ENCODE results near the gene KPNA6. TPM values are rescaled to one million over a fixed set of nuclear protein-coding genes. Genes with fewer than 3 reads are reported as not detected.

The KPNA6 gene
- total and polyA plus RNA-seq, 2 of the 4 experiments (the other 2 are of a cell fraction): 27.0 to 50.7 TPM

DNA sequence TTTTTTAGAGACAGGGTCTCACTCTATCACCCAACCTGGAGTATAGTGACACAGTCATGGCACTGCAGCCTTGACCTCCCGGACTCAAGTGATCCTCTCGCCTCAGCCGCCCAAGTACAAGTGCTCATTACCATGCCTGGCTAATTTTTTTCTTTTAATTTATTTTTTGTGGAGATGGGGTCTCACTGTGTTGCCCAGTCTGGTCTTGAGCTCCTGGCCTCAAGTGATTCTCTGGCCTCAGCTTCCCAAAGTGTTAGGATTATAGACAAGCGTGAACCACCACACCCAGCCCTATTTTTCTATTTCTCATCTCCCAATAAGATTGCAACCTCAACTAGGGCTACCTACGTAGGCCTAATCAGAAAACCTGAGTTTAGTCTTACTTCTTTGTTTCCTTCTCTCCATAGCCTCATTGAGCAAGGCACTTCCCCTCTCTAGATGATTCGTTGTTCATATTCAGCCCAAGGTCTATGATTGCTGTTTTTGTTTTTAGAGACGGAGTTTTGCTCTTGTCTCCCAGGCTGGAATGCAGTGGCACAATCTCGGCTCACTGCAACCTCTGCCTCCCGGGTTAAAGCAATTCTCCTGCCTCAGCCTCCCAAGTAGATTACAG is 1.1 kb upstream of the KPNA6 start:
- H3K27me3 ChIP-seq (ENCODE audit: control insufficient read depth, insufficient read depth, low read length): no peaks in the 10 kb centered on the region
- H3K4me3 ChIP-seq (ENCODE audit: insufficient read depth, low read depth, low read length): no peak overlapping the region
- H3K18ac ChIP-seq (ENCODE audit: low read depth, low read length): no peak overlapping the region
- H4K91ac ChIP-seq (ENCODE audit: insufficient read depth, low read depth, low read length): peak overlapping the region; percentile 22; the same call in 1 of the 2 replicates
- peaks cover 5% of the 10 kb centered on the region for H3K9me1 ChIP-seq (ENCODE audit: insufficient read depth, low read length)
- in situ Hi-C loops (cut with MboI; ENCODE audit: low sequenced_read_pairs): no loop called here
- no peak overlapping the region for H2BK15ac ChIP-seq (ENCODE audit: low read depth, low read length)
- WGBS, 2 experiments (ENCODE audit: extremely low coverage in 2 of 2, insufficient read length in 1 of 2): no CpG with 5 or more reads among the region's 9 CpGs
- no peak overlapping the region for H2AK9ac ChIP-seq (replicated peaks; ENCODE audit: low read depth, low read length, poor library complexity)
- no peak overlapping the region for H4K5ac ChIP-seq (ENCODE audit: low read depth, low read length)
- no peak overlapping the region for H2AK5ac ChIP-seq (ENCODE audit: low read depth, low read length)
- no peak overlapping the region for H3K4me2 ChIP-seq (ENCODE audit: low read depth, low read length)
- peaks cover under 1% of the 10 kb centered on the region for H3K4me1 ChIP-seq (ENCODE audit: control insufficient read depth, insufficient read depth, low read length)
- BruUV-seq (replicated peaks): no TSS peak
- H4K20me1 ChIP-seq (ENCODE audit: insufficient read depth, low read length): peaks cover 35% of the 10 kb centered on the region
- dilution Hi-C loops (cut with HindIII; ENCODE audit: low sequenced_read_pairs, unreplicated experiment): no loop called here
- ChIA-PET CTCF (interaction anchor here (1.1 kb wide), 1 partner anchor 29 kb away, joined by 5 read pairs; no protein-coding TSS in a partner anchor), POLR2A (ENCODE audit: unreplicated experiment) (interaction anchor here (1.7 kb wide), 1 partner anchor 73 kb away, joined by 4 read pairs; the partner anchor contains the start of gene TXLNA)
- peak overlapping the region in 1 of 2 experiments; percentile 83; a peak in 2 of 4 replicates for H4K8ac ChIP-seq (ENCODE audit: low read depth in 2 of 2, low read length in 2 of 2)
- no peak overlapping the region for H2BK20ac ChIP-seq (ENCODE audit: low read depth, low read length)
- no peak overlapping the region for H2BK120ac ChIP-seq (ENCODE audit: low read depth, low read length)
- H3K4ac ChIP-seq (ENCODE audit: low read depth, low read length): no peak overlapping the region
- no peak overlapping the region for H3K27ac ChIP-seq (ENCODE audit: insufficient read depth, low read length)
- H2BK5ac ChIP-seq (ENCODE audit: low read depth, low read length, poor library complexity, severe bottlenecking): no peak overlapping the region
- peaks cover 3 to 31% of the 10 kb centered on the region in 2 experiments; a peak in 2 of 4 replicates for H3K79me1 ChIP-seq (ENCODE audit: low read depth in 1 of 2, low read length in 2 of 2)
- H3K9me3 ChIP-seq (ENCODE audit: control insufficient read depth, insufficient read depth, low read length): no peaks in the 10 kb centered on the region
- intact Hi-C loops (cut with micrococcal nuclease): loop anchor here (5.0 kb wide), 1 partner anchor 34 kb away; the partner anchor contains the start of gene TMEM39B
- no peak for ATAC-seq (ENCODE audit: low read depth)
- peaks cover 6% of the 10 kb centered on the region for H3K36me3 ChIP-seq (ENCODE audit: control insufficient read depth, insufficient read depth, low read length)
- no peak overlapping the region for H2AFZ ChIP-seq (replicated peaks; ENCODE audit: low read length, poor library complexity)
- no peak for TF ChIP-seq BHLHE40 (IDR thresholded peaks at IDR 0.05; ENCODE audit: low read depth, low read length)
- TF ChIP-seq MAFK (IDR thresholded peaks at IDR 0.05; ENCODE audit: low read depth, low read length): no peak
- TF ChIP-seq RCOR1 (IDR thresholded peaks at IDR 0.05; ENCODE audit: insufficient replicate concordance, low read length): no peak
- no peak for TF ChIP-seq MAZ (IDR thresholded peaks at IDR 0.05; ENCODE audit: borderline replicate concordance, low read depth, low read length)
- TF ChIP-seq CHD1 (IDR thresholded peaks at IDR 0.05; ENCODE audit: low read depth, low read length): no peak
- TF ChIP-seq USF2 (IDR thresholded peaks at IDR 0.05; ENCODE audit: low read depth, low read length): no peak
- TF ChIP-seq, protein P1, sequence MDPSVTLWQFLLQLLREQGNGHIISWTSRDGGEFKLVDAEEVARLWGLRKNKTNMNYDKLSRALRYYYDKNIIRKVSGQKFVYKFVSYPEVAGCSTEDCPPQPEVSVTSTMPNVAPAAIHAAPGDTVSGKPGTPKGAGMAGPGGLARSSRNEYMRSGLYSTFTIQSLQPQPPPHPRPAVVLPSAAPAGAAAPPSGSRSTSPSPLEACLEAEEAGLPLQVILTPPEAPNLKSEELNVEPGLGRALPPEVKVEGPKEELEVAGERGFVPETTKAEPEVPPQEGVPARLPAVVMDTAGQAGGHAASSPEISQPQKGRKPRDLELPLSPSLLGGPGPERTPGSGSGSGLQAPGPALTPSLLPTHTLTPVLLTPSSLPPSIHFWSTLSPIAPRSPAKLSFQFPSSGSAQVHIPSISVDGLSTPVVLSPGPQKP (IDR thresholded peaks at IDR 0.05; ENCODE audit: borderline replicate concordance, low read depth, low read length): no peak
- no peak for TF ChIP-seq NFE2L2 (IDR thresholded peaks at IDR 0.05; ENCODE audit: low read depth, low read length)
- no peak for TF ChIP-seq POLR2A (IDR thresholded peaks at IDR 0.05; ENCODE audit: low read depth, low read length)
- TF ChIP-seq, protein P2, sequence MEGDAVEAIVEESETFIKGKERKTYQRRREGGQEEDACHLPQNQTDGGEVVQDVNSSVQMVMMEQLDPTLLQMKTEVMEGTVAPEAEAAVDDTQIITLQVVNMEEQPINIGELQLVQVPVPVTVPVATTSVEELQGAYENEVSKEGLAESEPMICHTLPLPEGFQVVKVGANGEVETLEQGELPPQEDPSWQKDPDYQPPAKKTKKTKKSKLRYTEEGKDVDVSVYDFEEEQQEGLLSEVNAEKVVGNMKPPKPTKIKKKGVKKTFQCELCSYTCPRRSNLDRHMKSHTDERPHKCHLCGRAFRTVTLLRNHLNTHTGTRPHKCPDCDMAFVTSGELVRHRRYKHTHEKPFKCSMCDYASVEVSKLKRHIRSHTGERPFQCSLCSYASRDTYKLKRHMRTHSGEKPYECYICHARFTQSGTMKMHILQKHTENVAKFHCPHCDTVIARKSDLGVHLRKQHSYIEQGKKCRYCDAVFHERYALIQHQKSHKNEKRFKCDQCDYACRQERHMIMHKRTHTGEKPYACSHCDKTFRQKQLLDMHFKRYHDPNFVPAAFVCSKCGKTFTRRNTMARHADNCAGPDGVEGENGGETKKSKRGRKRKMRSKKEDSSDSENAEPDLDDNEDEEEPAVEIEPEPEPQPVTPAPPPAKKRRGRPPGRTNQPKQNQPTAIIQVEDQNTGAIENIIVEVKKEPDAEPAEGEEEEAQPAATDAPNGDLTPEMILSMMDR (conservative IDR thresholded peaks at IDR 0.05; ENCODE audit: low read depth, low read length): no peak
- TF ChIP-seq MXI1 (IDR thresholded peaks at IDR 0.05; ENCODE audit: borderline replicate concordance, low read depth, low read length): no peak
- TF ChIP-seq CEBPB (IDR thresholded peaks at IDR 0.05; ENCODE audit: low read depth, low read length): no peak
- TF ChIP-seq SMC3 (IDR thresholded peaks at IDR 0.05; ENCODE audit: low read depth, low read length): no peak
- no peak for TF ChIP-seq FOS (IDR thresholded peaks at IDR 0.05; ENCODE audit: low read depth, low read length)
- no peak for TF ChIP-seq RAD21 (IDR thresholded peaks at IDR 0.05; ENCODE audit: low read length)
- no peak for TF ChIP-seq RFX5 (IDR thresholded peaks at IDR 0.05; ENCODE audit: low read depth, low read length)
- no peak overlapping the region for H3K23ac ChIP-seq (ENCODE audit: low read depth, low read length)
- no peak overlapping the region for H3K56ac ChIP-seq (ENCODE audit: extremely low read depth, insufficient read depth, low read length)
- DNase-seq: no peak
- no peak overlapping the region for H3K14ac ChIP-seq (replicated peaks; ENCODE audit: low read depth, low read length)
- no peak overlapping the region for H3K9ac ChIP-seq (ENCODE audit: low read depth, low read length)

All from IMR-90 (cell line).